GM19452 (cell line): Measurements from ENCODE around the gene BMAL2.
A peak's percentile ranks its signal among the peaks of the same experiment; 100 is the strongest.

Experiments used
- ATAC-seq: cut with Tn5 transposase; IDR thresholded peaks from one replicate; pipeline ENCODE4 v1.9.1; 2021; ENCODE audit not compliant: unreplicated experiment

BMAL2 gene

DNA sequence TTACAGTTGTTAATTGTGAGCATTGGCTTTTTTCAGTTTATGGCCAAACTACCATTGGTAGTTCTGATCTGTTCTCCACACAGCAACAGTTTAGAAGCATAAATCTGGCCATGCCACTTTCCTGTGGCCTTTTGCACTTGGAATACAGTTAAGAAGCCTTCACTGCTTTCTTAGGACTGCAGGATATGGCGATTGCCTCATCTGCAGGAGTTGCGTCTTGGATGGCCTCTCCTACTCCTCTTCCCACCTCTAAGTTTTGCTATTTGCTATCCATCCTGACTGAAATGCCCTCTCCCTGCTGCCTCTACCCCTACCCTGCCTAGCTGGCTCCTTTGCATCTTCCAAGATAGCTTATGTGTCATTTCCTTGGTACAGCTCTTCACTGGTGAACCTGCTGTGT lies 12.8 kb upstream of the BMAL2 start:
- ATAC-seq: no peak

- no peak for ATAC-seq
These were observed 8.1 kb upstream of the BMAL2 start for GRCh38 chr12:27324530-27324929.

- no peak for ATAC-seq
These were observed 1.8 kb upstream of the BMAL2 start for GRCh38 chr12:27330846-27331245.

GRCh38 chr12:27331291-27331926 lies 1.2 kb upstream of the BMAL2 start:
- ATAC-seq: peak; percentile 36

GRCh38 chr12:27331927-27332324 lies 710 bp upstream of the BMAL2 start:
- no peak for ATAC-seq

DNA sequence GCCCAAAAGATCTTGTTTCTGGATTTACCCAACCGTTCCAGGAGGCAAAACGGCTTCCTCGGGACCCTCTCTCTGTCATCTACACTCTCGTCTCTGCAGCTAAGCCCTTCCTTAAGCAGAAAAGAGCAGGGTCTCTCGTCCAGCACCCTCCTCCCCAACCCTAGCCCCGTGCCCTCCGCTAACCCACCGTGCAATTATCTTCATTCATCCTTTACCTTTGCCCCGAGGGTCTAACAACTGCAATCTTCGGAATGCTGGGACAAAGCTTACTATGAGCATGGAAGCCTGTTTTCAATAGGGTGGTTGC lies 276 bp upstream of the BMAL2 start:
- ATAC-seq: peak; percentile 0

DNA sequence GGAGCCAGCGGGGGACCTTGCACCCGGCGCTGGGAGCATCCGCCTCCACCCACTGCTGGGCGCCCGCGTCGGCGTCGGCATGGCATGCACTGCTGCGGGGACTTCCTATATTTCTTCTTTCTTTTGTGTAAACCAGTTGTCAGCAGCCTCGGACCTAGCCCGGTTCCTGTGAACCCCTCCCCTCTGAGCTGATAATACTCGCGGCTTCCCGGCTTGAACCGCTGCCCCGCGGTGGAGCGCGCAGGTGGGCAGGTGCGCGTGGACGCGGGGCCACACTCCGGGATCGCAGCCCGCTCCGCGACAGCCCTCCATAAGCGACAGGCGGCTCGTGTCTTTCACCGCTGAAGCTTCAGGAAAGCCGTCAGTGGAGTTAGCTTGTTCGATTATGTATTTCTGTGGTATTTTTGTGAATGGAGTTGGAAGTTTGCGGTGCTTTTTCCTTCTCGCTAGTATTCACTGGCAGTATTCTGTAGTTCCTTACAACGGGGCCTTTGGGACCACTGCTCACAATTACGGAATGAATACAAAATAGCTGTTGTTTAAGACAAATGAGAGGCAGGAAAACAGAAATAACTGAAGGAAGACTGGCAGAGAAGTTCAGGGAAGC lies 870 bp downstream of the BMAL2 start:
- ATAC-seq: peak; percentile 30

- ATAC-seq: peak; percentile 14
These were observed 1.5 kb downstream of the BMAL2 start for GRCh38 chr12:27334042-27334720.

- ATAC-seq: no peak
These were observed 2.1 kb downstream of the BMAL2 start for GRCh38 chr12:27334721-27335082.

DNA sequence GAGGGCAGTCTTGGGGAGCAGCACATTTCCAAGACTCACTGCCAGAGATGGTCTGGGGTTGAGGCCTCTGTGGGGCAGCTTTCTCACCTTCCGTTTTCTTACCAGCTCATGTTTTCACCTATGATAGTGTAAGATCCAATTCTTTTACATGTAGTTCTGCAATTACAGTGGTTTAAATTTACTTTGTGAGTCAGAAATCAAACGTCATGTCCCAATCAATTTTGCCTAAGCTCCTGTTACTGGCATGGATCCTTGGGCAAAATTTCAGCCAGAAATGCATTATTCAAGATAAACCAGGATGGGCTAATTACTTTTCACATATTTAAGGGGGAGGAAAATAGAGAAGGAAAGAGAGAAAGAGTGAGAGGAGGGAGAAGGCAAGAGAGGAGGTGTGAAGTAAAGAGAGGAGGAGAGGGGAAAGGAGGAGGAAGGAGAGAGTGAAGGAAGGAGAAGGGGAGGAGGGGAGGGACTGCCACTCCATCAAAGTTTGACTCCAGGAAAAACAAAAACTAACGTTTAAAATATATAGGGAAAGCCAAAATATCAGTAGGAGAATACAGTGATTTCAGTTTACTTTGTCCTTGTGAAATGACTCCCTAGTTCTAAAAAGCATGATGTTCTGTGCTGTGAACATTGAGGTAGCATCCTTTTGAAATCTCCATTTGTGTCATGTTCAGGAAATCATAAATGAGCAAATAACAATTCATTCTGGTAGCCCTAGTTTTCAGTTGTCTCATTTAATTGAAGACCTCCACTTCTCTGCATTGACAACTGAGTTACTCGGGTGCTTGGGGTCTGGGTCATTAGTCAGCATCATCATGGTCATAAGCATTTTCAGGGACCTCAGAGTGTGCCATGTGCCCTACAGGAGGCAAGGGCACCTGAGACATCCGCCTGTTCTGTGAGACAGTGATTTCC lies 3.0 kb downstream of the BMAL2 start:
- ATAC-seq: no peak

- ATAC-seq: no peak
These were observed 3.6 kb downstream of the BMAL2 start for GRCh38 chr12:27336282-27336653.

- ATAC-seq: no peak
These were observed 4.7 kb downstream of the BMAL2 start for GRCh38 chr12:27337376-27337775.

GRCh38 chr12:27338473-27338872 lies 5.8 kb downstream of the BMAL2 start:
- no peak for ATAC-seq

GRCh38 chr12:27340971-27341370 lies 8.3 kb downstream of the BMAL2 start:
- no peak for ATAC-seq

DNA sequence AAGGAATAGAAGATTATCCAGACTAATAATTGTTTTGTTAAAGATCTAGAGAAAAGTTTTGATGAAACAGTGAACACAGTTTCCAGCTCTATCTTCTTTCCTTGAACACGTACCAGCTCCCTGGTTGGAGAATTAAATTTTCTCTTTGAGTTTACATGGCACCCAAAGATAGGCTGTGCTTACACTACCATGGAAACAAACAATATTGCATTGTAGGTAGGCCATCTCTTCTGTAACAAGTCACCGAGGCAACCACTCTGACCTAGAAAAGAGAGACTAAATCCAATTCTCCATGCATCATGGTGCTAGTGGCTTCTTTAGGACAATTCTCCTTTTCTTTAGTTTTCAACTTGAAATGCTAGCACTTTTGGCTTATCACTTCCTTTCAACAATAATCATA lies 9.9 kb downstream of the BMAL2 start:
- ATAC-seq: no peak

GRCh38 chr12:27343255-27344000 lies 10.8 kb downstream of the BMAL2 start:
- no peak for ATAC-seq

GRCh38 chr12:27344246-27344645 lies 11.6 kb downstream of the BMAL2 start:
- ATAC-seq: no peak

DNA sequence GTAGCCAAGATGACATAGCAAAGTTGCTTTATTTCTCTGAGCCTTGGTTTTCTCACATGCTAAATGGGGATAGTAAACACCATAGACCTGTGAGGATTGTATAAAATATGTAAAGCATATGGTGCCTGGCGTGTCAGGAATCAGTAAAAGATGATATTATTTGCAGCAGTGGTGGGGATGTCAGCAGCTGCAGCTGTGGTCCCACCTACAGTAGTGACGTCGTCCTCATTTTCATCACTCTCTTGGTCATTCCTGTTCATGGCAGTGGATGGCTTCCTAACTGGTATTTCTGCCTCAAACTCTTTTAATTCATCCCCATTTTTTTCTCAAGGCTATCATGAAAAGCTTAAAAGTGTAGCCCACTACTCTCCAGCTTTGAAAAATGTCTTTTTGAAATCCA lies 12.1 kb downstream of the BMAL2 start:
- ATAC-seq: no peak

- no peak for ATAC-seq
These were observed 12.7 kb downstream of the BMAL2 start for GRCh38 chr12:27345376-27345775.

DNA sequence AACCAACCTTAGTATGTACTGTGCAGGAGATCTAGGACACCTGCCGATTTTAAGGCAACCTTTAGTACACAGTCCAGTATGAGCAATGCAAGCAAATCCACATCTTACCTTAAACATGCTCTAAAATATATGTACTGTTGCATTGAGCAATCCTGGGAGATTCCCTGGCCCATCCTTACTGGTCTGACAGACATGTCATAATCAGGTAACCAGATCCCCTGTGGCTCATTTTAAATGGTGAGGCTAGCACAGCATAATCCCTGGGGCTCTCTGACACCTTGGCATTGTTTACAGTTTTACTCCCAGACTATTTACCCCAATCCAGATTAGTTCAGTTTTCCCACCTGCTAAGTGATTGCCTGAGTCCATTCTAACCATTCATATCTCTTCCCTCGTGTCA lies 15.1 kb downstream of the BMAL2 start:
- no peak for ATAC-seq

- no peak for ATAC-seq
These were observed 18.8 kb downstream of the BMAL2 start for GRCh38 chr12:27351476-27351875.
